SU-DHL-6 (cell line): ENCODE results near the gene ZNF555.

Experiments used
- EZH2phosphoT487 ChIP-seq: fragments of 200-600 bp; sonication (generic), shearing (Covaris generic); conservative IDR thresholded peaks from 2 replicates; pipeline ENCODE4 v1.6.1; 2018; ENCODE audit warnings: mild to moderate bottlenecking, antibody characterized with exemption, low read length, moderate library complexity, mixed read lengths
- TF ChIP-seq, protein P1 (sequence below): fragments of 200-600 bp; sonication (generic); IDR thresholded peaks from one replicate; pipeline ENCODE4 v1.5.1; 2017; ENCODE audit warnings: antibody characterized with exemption, mild to moderate bottlenecking, low read length, moderate library complexity; ENCODE audit not compliant: insufficient read depth, poor library complexity, severe bottlenecking

DNA sequence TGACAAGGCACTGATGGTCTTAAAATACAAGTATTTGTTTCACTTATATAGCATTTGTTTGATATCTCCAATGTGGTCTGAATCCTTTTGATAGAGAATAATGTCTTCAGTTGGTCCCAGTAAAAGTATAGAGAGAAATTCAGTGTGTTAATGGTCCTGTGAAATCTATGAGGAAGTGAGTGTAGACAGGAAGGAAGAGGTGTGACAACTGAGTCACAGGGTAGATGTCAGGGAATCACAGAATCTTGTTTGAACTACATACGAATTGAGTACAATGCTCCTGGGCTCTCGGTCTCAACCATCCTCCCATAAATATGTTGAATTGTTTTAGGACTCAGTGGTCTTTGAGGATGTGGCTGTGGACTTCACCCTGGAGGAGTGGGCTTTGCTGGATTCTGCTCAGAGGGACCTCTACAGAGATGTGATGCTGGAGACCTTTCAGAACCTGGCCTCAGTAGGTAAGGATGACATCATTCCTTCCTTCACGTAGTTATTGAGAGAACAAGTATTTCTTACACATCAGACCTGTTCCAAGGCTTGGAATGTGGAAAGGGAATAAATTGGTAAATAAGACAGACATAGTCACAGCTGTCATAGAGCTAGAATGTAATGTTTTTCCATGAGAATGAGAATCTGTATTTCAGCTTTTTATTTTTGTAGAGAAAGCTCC, 9.1 kb downstream of the ZNF555 start:
- TF ChIP-seq, protein P1, sequence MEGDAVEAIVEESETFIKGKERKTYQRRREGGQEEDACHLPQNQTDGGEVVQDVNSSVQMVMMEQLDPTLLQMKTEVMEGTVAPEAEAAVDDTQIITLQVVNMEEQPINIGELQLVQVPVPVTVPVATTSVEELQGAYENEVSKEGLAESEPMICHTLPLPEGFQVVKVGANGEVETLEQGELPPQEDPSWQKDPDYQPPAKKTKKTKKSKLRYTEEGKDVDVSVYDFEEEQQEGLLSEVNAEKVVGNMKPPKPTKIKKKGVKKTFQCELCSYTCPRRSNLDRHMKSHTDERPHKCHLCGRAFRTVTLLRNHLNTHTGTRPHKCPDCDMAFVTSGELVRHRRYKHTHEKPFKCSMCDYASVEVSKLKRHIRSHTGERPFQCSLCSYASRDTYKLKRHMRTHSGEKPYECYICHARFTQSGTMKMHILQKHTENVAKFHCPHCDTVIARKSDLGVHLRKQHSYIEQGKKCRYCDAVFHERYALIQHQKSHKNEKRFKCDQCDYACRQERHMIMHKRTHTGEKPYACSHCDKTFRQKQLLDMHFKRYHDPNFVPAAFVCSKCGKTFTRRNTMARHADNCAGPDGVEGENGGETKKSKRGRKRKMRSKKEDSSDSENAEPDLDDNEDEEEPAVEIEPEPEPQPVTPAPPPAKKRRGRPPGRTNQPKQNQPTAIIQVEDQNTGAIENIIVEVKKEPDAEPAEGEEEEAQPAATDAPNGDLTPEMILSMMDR, result no peak
- no peak for TF ChIP-seq EZH2phosphoT487
